HepG2 (cell line): ENCODE measurements around the gene FMN2. TPM values are rescaled to one million over a fixed set of nuclear protein-coding genes. Genes with fewer than 3 reads are reported as not detected.

Experiments used
- ATAC-seq: fragments of 200-7000 bp; cut with Tn5 transposase; 3 replicates; pipeline ENCODE4 v1.9.1; 2020; ENCODE audit warnings: mild to moderate bottlenecking, moderate library complexity
- BruUV-seq: library from RNA; stranded (reverse); fragments of 400-500 nt; replicated peaks from 2 replicates; lab custom pipeline; 2021; lab: Mats Ljungman, UMichigan
- CTCF ChIA-PET: fragments of 300-600 bp; formaldehyde crosslinking; extraction: SDS; loops from one replicate; lab custom pipeline; 2021; ENCODE audit warnings: low total read pairs, inconsistent platforms, low intra/inter-chr PET ratio; lab: Yijun Ruan, JAX
- POLR2A ChIA-PET: fragments of 350-600 bp; sonication (Branson Sonifier 250); formaldehyde crosslinking; loops from one replicate; lab custom pipeline; 2020; ENCODE audit warnings: antibody characterized with exemption, inconsistent platforms; lab: Yijun Ruan, JAX
- DNase-seq: peaks from one replicate; pipeline ENCODE4 v3.0.0-alpha.2; 2015; ENCODE audit warnings: low spot score
- FAIRE-seq: peaks from 3 replicates; lab custom pipeline; 2011; peaks lifted over from hg19 to GRCh38; lab: Jason Lieb, UNC
- H2AFZ ChIP-seq: one replicate; pipeline ENCODE4 v1.6.1; 2011; ENCODE audit warnings: low read length, inconsistent platforms
- H3K27ac ChIP-seq: fragments of 300-600 bp; 3 replicates; pipeline ENCODE4 v1.8.0; 2011; ENCODE audit warnings: mixed run types, mild to moderate bottlenecking, mixed read lengths, low read length, inconsistent platforms; ENCODE audit not compliant: insufficient read depth; ENCODE audit errors: extremely low read length
- H3K27me3 ChIP-seq, 2 experiments: fragments of 200-600 bp in 1 of 2; 2 replicates in 1 of 2; 3 replicates in 1 of 2; pipeline versions ENCODE4 v1.6.0 to v1.8.0; 2011; ENCODE audit warnings: low read length in 2 of 2, mild to moderate bottlenecking in 2 of 2, moderate library complexity in 2 of 2, inconsistent platforms in 1 of 2; ENCODE audit not compliant: insufficient read depth in 2 of 2, control insufficient read depth in 1 of 2
- H3K36me3 ChIP-seq, 2 experiments: fragments of 200-600 bp in 1 of 2; replicated peaks in 1 of 2; 2 replicates in 1 of 2; 3 replicates in 1 of 2; pipeline versions ENCODE4 v1.5.1 to v1.8.0; 2011; ENCODE audit warnings: low read length in 2 of 2, inconsistent platforms in 1 of 2; ENCODE audit not compliant: insufficient read depth in 2 of 2, control insufficient read depth in 1 of 2
- H3K4me1 ChIP-seq: 2 replicates; pipeline ENCODE4 v1.5.1; 2012; ENCODE audit warnings: low read length, inconsistent platforms; ENCODE audit not compliant: insufficient read depth
- H3K4me2 ChIP-seq: 2 replicates; pipeline ENCODE4 v1.6.0; 2011; ENCODE audit warnings: low read depth, low read length, inconsistent platforms
- H3K4me3 ChIP-seq, 3 experiments: fragments of 200-600 bp in 1 of 3; sonication (generic), shearing (Covaris generic) in 1 of 3; replicated peaks in 1 of 3; 2 replicates each; pipeline ENCODE4 v1.5.1; 2011 to 2016; ENCODE audit warnings: low read length in 3 of 3, inconsistent platforms in 2 of 3, low read depth in 2 of 3, mild to moderate bottlenecking in 2 of 3, control low read depth in 1 of 3, mixed read lengths in 1 of 3; ENCODE audit not compliant: insufficient read depth in 1 of 3
- H3K79me2 ChIP-seq: one replicate; pipeline ENCODE4 v1.6.1; 2011; ENCODE audit warnings: low read length, inconsistent platforms; ENCODE audit not compliant: insufficient read depth
- H3K9ac ChIP-seq: 2 replicates; pipeline ENCODE4 v1.6.0; 2011; ENCODE audit warnings: mild to moderate bottlenecking, low read depth, low read length, inconsistent platforms; ENCODE audit not compliant: insufficient read depth
- H3K9me3 ChIP-seq: 2 replicates; pipeline ENCODE4 v1.5.1; 2012; ENCODE audit warnings: mild to moderate bottlenecking, low read length
- H4K20me1 ChIP-seq: 2 replicates; pipeline ENCODE4 v1.6.0; 2011; ENCODE audit warnings: inconsistent platforms, mild to moderate bottlenecking, low read length, moderate library complexity; ENCODE audit not compliant: insufficient read depth
- ARNTL ChIP-seq: sonication (generic); formaldehyde crosslinking; IDR thresholded peaks from 2 replicates; pipeline ENCODE4 v1.4.0; 2020; ENCODE audit warnings: mild to moderate bottlenecking, missing genetic modification reagents
- CHD2 ChIP-seq: IDR thresholded peaks from 2 replicates; pipeline ENCODE4 v1.6.1; 2011; ENCODE audit warnings: low read depth, low read length, improper control_type of control experiment
- E2F1 ChIP-seq: sonication (generic); formaldehyde crosslinking; IDR thresholded peaks from 2 replicates; pipeline ENCODE4 v1.5.0; 2020; ENCODE audit warnings: missing genetic modification reagents
- EHMT2 ChIP-seq: fragments of 200-600 bp; sonication (generic); IDR thresholded peaks from 2 replicates; pipeline ENCODE4 v1.7.0; 2017; ENCODE audit warnings: antibody characterized with exemption, low read depth, low read length, borderline replicate concordance
- HOXA7 ChIP-seq: sonication (generic); formaldehyde crosslinking; IDR thresholded peaks from 2 replicates; pipeline ENCODE4 v1.8.1; 2022; ENCODE audit warnings: mild to moderate bottlenecking, missing genetic modification reagents, moderate library complexity
- JUN ChIP-seq: sonication (generic); formaldehyde crosslinking; IDR thresholded peaks from 2 replicates; pipeline ENCODE4 v1.4.0; 2020; ENCODE audit warnings: mild to moderate bottlenecking, missing genetic modification reagents
- KIAA2018 ChIP-seq: sonication (generic); formaldehyde crosslinking; IDR thresholded peaks from 2 replicates; pipeline ENCODE4 v1.5.0; 2020; ENCODE audit warnings: mild to moderate bottlenecking, missing genetic modification reagents, borderline replicate concordance
- POLR2A ChIP-seq, 2 experiments: IDR thresholded peaks; 2 replicates each; pipeline ENCODE4 v1.6.1; 2011; ENCODE audit warnings: low read depth in 2 of 2, low read length in 2 of 2, mild to moderate bottlenecking in 1 of 2, moderate library complexity in 1 of 2; ENCODE audit not compliant: insufficient read depth in 1 of 2
- SRSF1 ChIP-seq: fragments of 200-400 bp; formaldehyde crosslinking; optimal IDR thresholded peaks from 2 replicates; pipeline ENCODE3; 2017; ENCODE audit warnings: mild to moderate bottlenecking, low read depth, low read length, moderate library complexity
- TCF12 ChIP-seq, 2 experiments: fragments of 450-650 bp in 1 of 2; sonication (generic) in 1 of 2; formaldehyde crosslinking in 1 of 2; IDR thresholded peaks; 2 replicates each; pipeline versions ENCODE4 v1.6.1 to v1.8.0; 2017 to 2022; ENCODE audit warnings: antibody characterized with exemption in 1 of 2, mild to moderate bottlenecking in 1 of 2, missing genetic modification reagents in 1 of 2, moderate library complexity in 1 of 2
- TSC22D2 ChIP-seq: sonication (generic); formaldehyde crosslinking; IDR thresholded peaks from 2 replicates; pipeline ENCODE4 v1.5.1; 2020; ENCODE audit warnings: missing genetic modification reagents, mild to moderate bottlenecking, borderline replicate concordance
- ZNF101 ChIP-seq: sonication (generic); formaldehyde crosslinking; IDR thresholded peaks from 2 replicates; pipeline ENCODE4 v1.4.0; 2020; ENCODE audit warnings: mild to moderate bottlenecking, low read depth, missing genetic modification reagents, borderline replicate concordance
- ZNF274 ChIP-seq: sonication (generic); formaldehyde crosslinking; IDR thresholded peaks from 2 replicates; pipeline ENCODE4 v1.5.1; 2020; ENCODE audit warnings: mild to moderate bottlenecking, missing genetic modification reagents
- whole genome bisulfite sequencing: methylation state at CpG from one replicate; pipeline ENCODE4 v1.1.6; 2017; ENCODE audit warnings: low lambda C conversion rate; 5-methylcytosine and 5-hydroxymethylcytosine counted together
- in situ Hi-C: cut with HindIII; loops from 2 replicates; pipeline ENCODE4 v1.10.0; 2017; ENCODE audit warnings: low pct_unique_long_range_greater_than_20kb; ENCODE audit not compliant: extremely low pct_ligation_motif_present
- intact Hi-C: fragments of 100-400 bp; cut with micrococcal nuclease; formaldehyde crosslinking; loops from one replicate; pipeline ENCODE4 v1.10.0; 2022; ENCODE audit not compliant: unreplicated experiment
- polyA plus RNA-seq, 8 experiments: library from polyadenylated mRNA; depleted of rRNA in 3 of 8; stranded (reverse) in 7 of 8; unstranded in 1 of 8; fragments of >200 nt; fragmentation: Illumina TruSeq in 4 of 8; extraction: Trizol in 4 of 8; gene quantifications; 2 replicates each; pipeline versions ENCODE4 v1.2.1 to v1.2.3, GENCODE V29; 2011 to 2016; ENCODE audit warnings: low read depth in 4 of 8, missing spikeins in 1 of 8, mixed read lengths in 1 of 8; ENCODE audit not compliant: insufficient read depth in 1 of 8
- total RNA-seq, 5 experiments: library from RNA; depleted of rRNA; stranded (reverse); fragments of >200 nt; fragmentation: Illumina TruSeq; extraction: Trizol; gene quantifications; 2 replicates each; pipeline ENCODE4 v1.2.3, GENCODE V29; 2016; ENCODE audit warnings: low read depth in 1 of 5
- TF ChIP-seq, protein P1 (sequence below): sonication (generic); formaldehyde crosslinking; IDR thresholded peaks from 2 replicates; pipeline ENCODE4 v1.8.0; 2022; ENCODE audit warnings: missing genetic modification reagents, mild to moderate bottlenecking, inconsistent platforms, borderline replicate concordance

FMN2 gene
- total and polyA plus RNA-seq, 2 of the 13 experiments (the other 11 are each of a cell fraction or from before 2014, with no cell fraction given), result not detected

DNA sequence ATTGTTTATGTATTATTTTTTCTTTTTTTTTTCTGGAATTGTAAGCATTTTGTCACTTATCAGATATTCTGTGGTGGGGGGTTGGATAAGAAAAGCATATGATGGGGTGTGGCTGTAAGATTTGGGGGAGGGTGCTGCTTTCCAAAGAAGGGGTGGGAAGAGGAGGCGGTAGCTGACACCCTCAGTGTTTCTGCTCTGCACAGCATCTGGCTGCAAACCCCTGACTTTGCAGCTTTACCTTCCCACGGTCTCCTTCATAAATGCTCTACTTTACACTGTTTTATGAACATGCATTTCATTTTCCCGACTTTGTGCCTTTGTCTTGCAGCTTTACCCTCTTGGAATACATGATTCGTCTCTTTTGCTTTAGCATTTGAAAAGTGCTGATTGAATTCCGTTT is 7.6 kb downstream of the FMN2 start:
- Histone ChIP-seq H3K4me2 (no peak overlapping the region), H3K36me3 (no peaks in the 10 kb centered on the region), H4K20me1 (no peaks in the 10 kb centered on the region), H2AFZ (no peak overlapping the region), H3K27me3 (peaks cover 0 to 5% of the 10 kb centered on the region in 2 experiments; a peak in 1 of 5 replicates), H3K4me1 (no peaks in the 10 kb centered on the region), H3K9me3 (no peaks in the 10 kb centered on the region), H3K27ac (no peak overlapping the region), H3K79me2 (no peaks in the 10 kb centered on the region), H3K9ac (no peak overlapping the region), H3K4me3 (no peak overlapping the region)
- BruUV-seq, result no TSS peak
- 4% methylated on average over 5 of the region's 5 CpGs for WGBS
- CTCF ChIA-PET, result no interaction called here
- intact Hi-C loops (no loop called here), in situ Hi-C loops (no loop called here)
- POLR2A ChIA-PET, result no interaction called here
- FAIRE-seq (no peak), ATAC-seq (no peak), DNase-seq (no peak)
- TF ChIP-seq ZNF101 (CRISPR knock-in tag) (no peak), TSC22D2 (no peak), ZNF274 (no peak), CHD2 (no peak), KIAA2018 (CRISPR knock-in tag) (no peak), ARNTL (no peak), SRSF1 (no peak), HOXA7 (CRISPR knock-in tag) (no peak), EHMT2 (no peak), E2F1 (CRISPR knock-in tag) (no peak), POLR2A (IDR thresholded peaks at IDR 0.05; ENCODE audit: insufficient read depth in 1 of 2, low read depth in 2 of 2, low read length in 2 of 2) (no peak), JUN (CRISPR knock-in tag) (no peak), TCF12 (IDR thresholded peaks at IDR 0.05) (no peak), TCF12 (CRISPR knock-in tag; IDR thresholded peaks at IDR 0.05) (no peak)
- TF ChIP-seq, protein P1, sequence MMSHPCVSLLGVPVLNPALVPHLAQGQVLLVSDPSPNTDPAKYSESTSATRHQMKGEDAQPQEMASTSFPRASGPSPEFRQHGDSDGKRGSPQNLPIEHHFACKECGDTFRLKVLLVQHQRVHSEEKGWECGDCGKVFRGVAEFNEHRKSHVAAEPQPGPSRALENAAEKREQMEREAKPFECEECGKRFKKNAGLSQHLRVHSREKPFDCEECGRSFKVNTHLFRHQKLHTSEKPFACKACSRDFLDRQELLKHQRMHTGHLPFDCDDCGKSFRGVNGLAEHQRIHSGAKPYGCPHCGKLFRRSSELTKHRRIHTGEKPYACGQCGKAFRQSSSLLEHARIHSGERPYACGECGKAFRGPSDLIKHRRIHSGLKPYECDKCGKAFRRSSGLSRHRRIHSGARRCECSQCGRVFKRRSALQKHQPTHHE (CRISPR knock-in tag), result no peak
